Breast epithelium (tissue), 3 donors: ENCODE measurements around the gene ZNF525.

Experiments
- CTCF ChIP-seq, 3 donors: fragments of 450-650 bp; IDR thresholded peaks; one replicate each; pipeline ENCODE4 v1.5.1; 2016 to 2017; ENCODE audit warnings: antibody characterized with exemption in 3 of 3, mild to moderate bottlenecking in 3 of 3, moderate library complexity in 3 of 3
- POLR2A ChIP-seq: fragments of 450-650 bp; IDR thresholded peaks from one replicate; pipeline ENCODE4 v1.6.1; 2016; ENCODE audit warnings: antibody characterized with exemption, mild to moderate bottlenecking, moderate library complexity
- POLR2AphosphoS5 ChIP-seq, 3 donors: sonication (generic); formaldehyde crosslinking; IDR thresholded peaks; one replicate each; pipeline ENCODE4 v1.6.1; 2017; ENCODE audit warnings: antibody characterized with exemption in 3 of 3

DNA sequence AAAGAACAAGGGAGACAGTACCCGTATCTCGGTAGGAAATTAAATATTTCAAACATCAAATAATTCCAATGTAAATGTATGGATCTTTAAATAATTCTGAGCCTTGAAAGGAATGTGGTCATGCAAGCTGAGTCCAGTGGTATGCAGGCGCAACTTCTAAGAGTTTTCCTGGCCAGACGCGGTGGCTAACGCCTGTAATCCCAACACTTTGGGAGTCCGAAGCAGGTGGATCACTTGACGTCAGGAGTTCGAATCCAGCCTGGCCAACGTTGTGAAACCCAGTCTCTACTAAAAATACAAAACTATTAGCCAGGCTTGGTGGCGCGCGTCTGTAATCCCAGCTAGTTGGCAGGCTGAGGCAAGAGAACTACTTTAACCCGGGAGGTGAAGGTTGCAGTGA is 33.0 kb upstream of the ZNF525 start:
- TF ChIP-seq CTCF (IDR thresholded peaks at IDR 0.05): no peak
- TF ChIP-seq POLR2A: no peak
- TF ChIP-seq POLR2AphosphoS5 (IDR thresholded peaks at IDR 0.05): no peak
